Activated CD8-positive, alpha-beta memory T cell treated with anti-CD3 and anti-CD28 coated beads, Interleukin-2, amount 10 ng/mL, durations not matched to agents 7 days and 5 days (primary cell): ENCODE data around the gene RPTOR. TPM values are rescaled to one million over a fixed set of nuclear protein-coding genes. Genes with fewer than 3 reads are reported as not detected.

Experiments
- ATAC-seq: fragments of 150-1000 bp; cut with Tn5 transposase; one replicate; pipeline ENCODE4 v1.10.0; 2021; ENCODE audit warnings: moderate library complexity
- CTCF ChIA-PET: fragments of 350-600 bp; sonication (Branson Sonifier 250); formaldehyde crosslinking; loops from one replicate; lab custom pipeline; 2021; ENCODE audit warnings: antibody characterized with exemption; lab: Charles Lee
- DNase-seq: peaks from one replicate; pipeline ENCODE4 v3.0.0-alpha.2; 2020
- H3K27ac Mint-ChIP-seq: one replicate; pipeline ENCODE4 v1.8.0; 2021; ENCODE audit warnings: mild to moderate bottlenecking, mixed read lengths
- H3K27me3 Mint-ChIP-seq: one replicate; pipeline ENCODE4 v1.8.0; 2021; ENCODE audit warnings: mixed read lengths
- H3K36me3 Mint-ChIP-seq: one replicate; pipeline ENCODE4 v1.8.0; 2021; ENCODE audit warnings: mild to moderate bottlenecking, mixed read lengths
- H3K4me1 Mint-ChIP-seq: one replicate; pipeline ENCODE4 v1.8.0; 2021; ENCODE audit warnings: mixed read lengths
- H3K4me3 Mint-ChIP-seq: one replicate; pipeline ENCODE4 v1.8.0; 2021; ENCODE audit warnings: mild to moderate bottlenecking, moderate library complexity, mixed read lengths
- H3K9me3 Mint-ChIP-seq: one replicate; pipeline ENCODE4 v1.8.0; 2022; ENCODE audit warnings: low read depth, mixed read lengths
- total RNA-seq, 2 experiments: library from RNA; stranded (reverse); gene quantifications; one replicate each; pipeline ENCODE4 v1.2.3, GENCODE V29; 2021

Gene RPTOR
- total RNA-seq, 2 experiments from 2014 or later, result 60.4 to 87.0 TPM

- CTCF ChIA-PET, result interaction anchor here (1.4 to 2.7 kb wide), 3 partner anchors 8 to 11 kb away, joined by 6 to 19 read pairs (median 10); no protein-coding TSS in a partner anchor
- no peak for ATAC-seq
- Mint-ChIP-seq H3K4me3 (peak overlapping the region; percentile 59), H3K4me1 (peaks cover 57% of the 10 kb centered on the region), H3K9me3 (no peaks in the 10 kb centered on the region), H3K27ac (peak overlapping the region; percentile 83), H3K27me3 (no peaks in the 10 kb centered on the region), H3K36me3 (peaks cover 67% of the 10 kb centered on the region)
- no peak for DNase-seq
These were observed 343.9 kb downstream of the RPTOR start for GRCh38 chr17:80888276-80889160.

DNA sequence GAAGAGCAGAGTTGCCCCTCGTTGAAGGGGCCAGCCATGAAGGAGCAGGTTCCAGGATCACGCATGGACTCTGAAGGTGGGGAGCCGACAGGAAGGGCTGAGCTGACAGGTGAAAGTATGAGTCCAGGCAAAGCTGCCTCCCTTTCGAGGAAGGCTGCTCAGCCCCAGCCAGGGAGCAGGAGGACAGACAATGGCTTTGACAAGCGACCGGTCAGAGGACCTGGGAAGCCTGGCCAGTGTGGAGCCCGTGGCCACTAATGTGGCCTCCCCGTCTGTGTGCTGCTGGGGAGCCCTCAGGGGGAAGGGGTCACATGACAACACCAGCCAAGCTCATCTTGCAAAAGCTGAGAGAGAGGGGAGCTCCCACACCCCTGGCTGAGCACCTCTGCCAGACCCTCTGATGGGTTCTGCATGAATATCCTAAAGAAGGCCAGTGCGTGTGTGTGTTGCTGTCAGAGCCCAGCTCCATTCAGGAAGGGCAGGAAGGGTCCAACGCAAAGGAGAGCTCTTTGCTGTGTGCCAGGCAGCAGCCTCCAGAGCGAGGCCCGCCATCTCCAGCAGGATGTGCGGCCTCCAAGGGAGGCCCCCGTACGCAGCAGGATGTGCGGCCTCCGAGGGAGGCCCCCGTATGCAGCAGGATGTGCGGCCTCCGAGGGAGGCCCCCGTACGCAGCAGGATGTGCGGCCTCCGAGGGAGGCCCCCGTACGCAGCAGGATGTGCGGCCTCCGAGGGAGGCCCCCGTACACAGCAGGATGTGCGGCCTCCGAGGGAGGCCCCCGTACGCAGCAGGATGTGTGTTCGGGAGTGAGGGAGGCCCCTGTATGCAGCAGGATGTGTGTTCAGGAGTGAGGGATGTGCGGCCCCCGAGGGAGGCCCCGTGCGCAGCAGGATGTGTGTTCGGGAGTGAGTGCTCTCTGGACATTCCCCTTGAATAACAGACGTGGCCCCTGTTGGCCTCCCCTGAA lies 344.9 kb downstream of the RPTOR start:
- CTCF ChIA-PET, result interaction anchor here (0.6 to 2.7 kb wide), 9 partner anchors 9 to 100 kb away, joined by 3 to 19 read pairs (median 3); no protein-coding TSS in a partner anchor

DNA sequence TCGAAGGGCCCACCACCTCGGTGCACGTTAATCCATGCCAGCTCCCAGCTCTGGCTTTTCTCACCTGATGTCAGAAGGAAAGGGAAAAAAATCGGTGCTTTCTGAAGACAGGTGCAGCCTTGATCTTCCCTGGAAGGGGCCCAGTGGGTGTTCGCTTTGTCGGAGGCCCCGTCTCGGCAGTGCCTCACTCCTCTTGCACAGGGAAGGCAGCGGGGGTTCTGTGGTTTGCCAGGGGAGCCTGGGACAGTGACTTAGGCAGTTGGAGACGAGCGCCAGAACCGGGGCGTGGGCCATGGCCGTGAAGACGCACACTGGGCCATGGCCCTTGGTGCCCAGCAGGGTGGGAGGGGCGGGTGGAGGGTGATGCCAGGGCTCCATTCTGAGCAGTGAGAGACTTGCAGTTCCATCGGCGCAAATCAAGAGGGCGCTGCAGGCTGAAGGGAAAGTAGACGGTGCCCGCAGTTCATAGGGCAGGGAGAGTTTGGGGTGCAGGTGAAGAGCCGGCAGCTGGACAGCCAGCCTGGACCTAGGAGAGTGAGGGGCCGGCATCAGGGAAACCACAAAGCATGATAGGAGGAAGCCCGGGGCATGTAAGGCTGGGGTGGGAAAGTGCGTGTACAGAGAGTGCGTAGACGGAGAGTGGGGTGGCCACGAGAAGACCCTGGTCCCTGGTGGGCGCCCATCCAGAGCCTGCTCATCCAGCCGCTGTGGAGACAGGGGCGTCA lies 345.7 kb downstream of the RPTOR start:
- Mint-ChIP-seq H3K4me1 (peaks cover 76% of the 10 kb centered on the region), H3K9me3 (no peaks in the 10 kb centered on the region), H3K4me3 (peak overlapping the region; percentile 85), H3K36me3 (peaks cover 69% of the 10 kb centered on the region), H3K27me3 (no peaks in the 10 kb centered on the region), H3K27ac (peak overlapping the region; percentile 96)
- ATAC-seq (no peak), DNase-seq (peak; percentile 65)
- CTCF ChIA-PET, result interaction anchor here (0.9 to 2.7 kb wide), 10 partner anchors 9 to 128 kb away, joined by 3 to 19 read pairs (median 4); no protein-coding TSS in a partner anchor

More for the DNA sequence above, 344.9 kb downstream of the RPTOR start:
- H3K4me1 Mint-ChIP-seq, result peaks cover 67% of the 10 kb centered on the region
- H3K27me3 Mint-ChIP-seq, result no peaks in the 10 kb centered on the region
- H3K4me3 Mint-ChIP-seq, result peak overlapping the region; percentile 85
- H3K9me3 Mint-ChIP-seq, result no peaks in the 10 kb centered on the region
- peaks cover 69% of the 10 kb centered on the region for H3K36me3 Mint-ChIP-seq
- DNase-seq, result peak; percentile 76
- peak overlapping the region; percentile 96 for H3K27ac Mint-ChIP-seq
- ATAC-seq, result no peak

DNA sequence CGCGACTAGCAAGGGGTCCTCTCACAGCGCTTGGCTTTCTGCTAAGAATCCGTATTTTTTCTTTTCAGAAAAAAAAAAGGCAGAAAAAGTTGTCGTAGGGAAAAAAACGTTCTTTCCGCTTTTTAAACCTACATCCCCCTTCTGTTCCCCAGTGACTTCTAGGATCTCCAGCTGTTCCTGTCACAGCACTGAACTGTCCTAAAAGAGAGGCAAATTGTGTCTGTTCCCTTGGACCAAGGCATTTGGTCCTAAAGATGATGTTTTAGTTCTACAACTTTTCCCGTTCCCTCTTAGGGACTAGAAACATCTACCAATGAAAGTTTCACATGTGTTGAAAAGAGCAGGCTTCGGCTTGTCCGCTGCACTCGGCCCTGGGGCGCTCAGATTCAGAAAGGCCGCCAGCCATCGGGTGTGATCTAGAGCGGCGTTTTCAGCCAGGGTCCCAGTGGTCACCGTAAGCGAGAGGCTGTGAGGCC lies 346.3 kb downstream of the RPTOR start:
- peak overlapping the region; percentile 85 for H3K4me3 Mint-ChIP-seq
- ATAC-seq, result peak; percentile 2

GRCh38 chr17:80891397-80892018 lies 346.9 kb downstream of the RPTOR start:
- peaks cover 81% of the 10 kb centered on the region for H3K4me1 Mint-ChIP-seq
- peak overlapping the region; percentile 96 for H3K27ac Mint-ChIP-seq
- no peaks in the 10 kb centered on the region for H3K9me3 Mint-ChIP-seq
- CTCF ChIA-PET, result interaction anchor here (0.6 to 3.4 kb wide), 17 partner anchors 9 to 316 kb away, joined by 3 to 19 read pairs (median 5); no protein-coding TSS in a partner anchor
- peak; percentile 95 for DNase-seq
- no peaks in the 10 kb centered on the region for H3K27me3 Mint-ChIP-seq
- H3K36me3 Mint-ChIP-seq, result peaks cover 71% of the 10 kb centered on the region
- peak overlapping the region; percentile 85 for H3K4me3 Mint-ChIP-seq
- ATAC-seq, result peak; percentile 61

More for the DNA sequence above, 346.3 kb downstream of the RPTOR start:
- H3K27ac Mint-ChIP-seq, result peak overlapping the region; percentile 96
- CTCF ChIA-PET, result interaction anchor here (1.0 to 3.4 kb wide), 13 partner anchors 8 to 128 kb away, joined by 3 to 19 read pairs (median 9); no protein-coding TSS in a partner anchor
- H3K36me3 Mint-ChIP-seq, result peaks cover 71% of the 10 kb centered on the region
- H3K27me3 Mint-ChIP-seq, result no peaks in the 10 kb centered on the region
- peaks cover 78% of the 10 kb centered on the region for H3K4me1 Mint-ChIP-seq
- no peak for DNase-seq
- H3K9me3 Mint-ChIP-seq, result no peaks in the 10 kb centered on the region

GRCh38 chr17:80892019-80892855 lies 347.6 kb downstream of the RPTOR start:
- ATAC-seq (peak; percentile 82), DNase-seq (peak; percentile 99)
- peak overlapping the region; percentile 85 for H3K4me3 Mint-ChIP-seq
- no peaks in the 10 kb centered on the region for H3K27me3 Mint-ChIP-seq
- H3K9me3 Mint-ChIP-seq, result no peaks in the 10 kb centered on the region
- H3K36me3 Mint-ChIP-seq, result peaks cover 72% of the 10 kb centered on the region
- CTCF ChIA-PET, result interaction anchor here (0.6 to 3.4 kb wide), 23 partner anchors 8 to 317 kb away, joined by 3 to 19 read pairs (median 5); no protein-coding TSS in a partner anchor
- peak overlapping the region; percentile 96 for H3K27ac Mint-ChIP-seq
- peaks cover 86% of the 10 kb centered on the region for H3K4me1 Mint-ChIP-seq

DNA sequence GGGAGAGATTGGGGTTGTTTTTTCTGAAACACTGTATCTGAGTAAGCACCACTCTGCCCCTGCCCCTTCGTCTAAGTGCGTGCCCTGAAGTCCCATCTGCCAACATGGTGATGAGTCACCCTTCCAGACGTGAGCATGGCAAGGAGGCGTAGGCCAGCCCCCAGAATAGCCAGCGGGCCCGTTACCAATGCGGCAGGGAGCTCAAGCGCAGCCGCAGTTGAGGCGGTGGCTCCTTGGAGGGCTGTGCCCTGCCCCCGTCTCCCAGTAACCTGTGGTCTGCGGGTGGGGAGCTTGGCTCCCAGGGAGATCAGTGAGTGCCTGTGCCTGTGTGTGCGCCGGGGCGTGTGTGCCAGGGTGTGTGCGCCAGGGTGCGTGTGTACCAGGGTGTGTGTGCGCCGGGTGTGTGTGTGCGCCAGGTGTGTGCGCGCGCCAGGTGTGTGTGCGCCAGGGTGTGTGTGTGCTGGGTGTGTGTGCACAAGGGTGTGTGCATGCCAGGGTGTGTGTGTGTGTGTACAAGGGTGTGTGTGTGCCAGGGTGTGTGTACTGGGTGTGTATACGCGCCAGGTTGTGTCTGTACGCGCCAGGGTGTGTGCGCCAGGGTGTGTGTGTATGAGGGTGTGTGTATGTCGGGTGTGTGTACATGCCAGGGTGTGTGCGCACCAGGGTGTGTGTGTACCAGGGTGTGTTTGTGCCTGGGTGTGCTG lies 348.4 kb downstream of the RPTOR start:
- CTCF ChIA-PET, result interaction anchor here (0.6 to 3.4 kb wide), 16 partner anchors 13 to 638 kb away, joined by 3 to 19 read pairs (median 4); no protein-coding TSS in a partner anchor
- peak; percentile 85 for DNase-seq
- H3K4me1 Mint-ChIP-seq, result peaks cover 93% of the 10 kb centered on the region
- H3K4me3 Mint-ChIP-seq, result peak overlapping the region; percentile 85
- no peaks in the 10 kb centered on the region for H3K27me3 Mint-ChIP-seq
- ATAC-seq, result peak; percentile 11
- peaks cover 80% of the 10 kb centered on the region for H3K36me3 Mint-ChIP-seq
- no peaks in the 10 kb centered on the region for H3K9me3 Mint-ChIP-seq
- peak overlapping the region; percentile 96 for H3K27ac Mint-ChIP-seq

GRCh38 chr17:80893604-80894438 lies 349.2 kb downstream of the RPTOR start:
- peaks cover 93% of the 10 kb centered on the region for H3K4me1 Mint-ChIP-seq
- peak overlapping the region; percentile 85 for H3K4me3 Mint-ChIP-seq
- no peaks in the 10 kb centered on the region for H3K27me3 Mint-ChIP-seq
- no peaks in the 10 kb centered on the region for H3K9me3 Mint-ChIP-seq
- CTCF ChIA-PET, result interaction anchor here (0.9 to 3.4 kb wide), 9 partner anchors 16 to 113 kb away, joined by 3 to 19 read pairs (median 4); no protein-coding TSS in a partner anchor
- DNase-seq (no peak), ATAC-seq (no peak)
- H3K27ac Mint-ChIP-seq, result peak overlapping the region; percentile 96
- H3K36me3 Mint-ChIP-seq, result peaks cover 83% of the 10 kb centered on the region

- CTCF ChIA-PET, result interaction anchor here (0.9 to 3.4 kb wide), 4 partner anchors 17 to 113 kb away, joined by 3 to 19 read pairs (median 4); no protein-coding TSS in a partner anchor
- DNase-seq (no peak), ATAC-seq (no peak)
- Mint-ChIP-seq H3K9me3 (no peaks in the 10 kb centered on the region), H3K4me1 (peaks cover 91% of the 10 kb centered on the region), H3K27me3 (no peaks in the 10 kb centered on the region), H3K27ac (peak overlapping the region; percentile 55), H3K36me3 (peaks cover 79% of the 10 kb centered on the region), H3K4me3 (peak overlapping the region; percentile 85)
These were observed 349.7 kb downstream of the RPTOR start for GRCh38 chr17:80894439-80894721.

DNA sequence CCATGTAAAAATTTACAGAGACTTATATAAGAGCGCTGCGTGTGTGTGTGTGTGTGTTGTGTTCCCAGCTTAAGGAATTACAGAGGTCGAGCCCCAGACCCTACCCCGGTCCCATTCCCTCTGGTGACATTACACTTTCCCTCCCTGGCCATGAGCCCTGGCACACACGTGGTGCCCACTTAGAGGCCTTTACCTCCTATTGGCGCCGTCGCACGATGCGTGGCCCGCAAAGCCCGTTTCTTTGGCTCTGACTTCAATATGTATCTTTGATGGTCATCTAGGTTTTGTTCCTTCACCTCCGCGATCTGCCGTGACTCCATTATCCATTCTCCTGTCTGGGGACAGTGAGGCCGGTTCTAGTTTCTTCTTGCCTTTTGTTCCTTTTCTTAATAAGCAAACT lies 350.1 kb downstream of the RPTOR start:
- CTCF ChIA-PET, result interaction anchor here (0.9 to 1.3 kb wide), 4 partner anchors 17 to 468 kb away, joined by 3 to 5 read pairs (median 3); no protein-coding TSS in a partner anchor
- peak overlapping the region; percentile 55 for H3K27ac Mint-ChIP-seq
- DNase-seq (no peak), ATAC-seq (no peak)
- no peaks in the 10 kb centered on the region for H3K27me3 Mint-ChIP-seq
- H3K36me3 Mint-ChIP-seq, result peaks cover 81% of the 10 kb centered on the region
- H3K4me3 Mint-ChIP-seq, result peak overlapping the region; percentile 85
- H3K4me1 Mint-ChIP-seq, result peaks cover 92% of the 10 kb centered on the region
- no peaks in the 10 kb centered on the region for H3K9me3 Mint-ChIP-seq
